GM18868 (cell line): ENCODE results near the gene TARBP1.
"Not testable (repeated sequence)": the region's sequence is repeated elsewhere in the genome, so short reads cannot be mapped to it uniquely, and the experiment has no call there.

ENCODE experiments used
- ATAC-seq: cut with Tn5 transposase; IDR thresholded peaks from one replicate; pipeline ENCODE4 v1.9.1; 2021; ENCODE audit warnings: mild to moderate bottlenecking, moderate library complexity; ENCODE audit not compliant: unreplicated experiment

Gene TARBP1

GRCh38 chr1:234361102-234361603 lies 117.8 kb downstream of the TARBP1 start:
- ATAC-seq, result no peak

GRCh38 chr1:234357831-234358230 lies 121.1 kb downstream of the TARBP1 start:
- no peak for ATAC-seq

- not testable (repeated sequence) for ATAC-seq
Observed at GRCh38 chr1:234356615-234357269, 122.2 kb downstream of the TARBP1 start.

GRCh38 chr1:234355782-234356510 lies 123.0 kb downstream of the TARBP1 start:
- peak; percentile 60 for ATAC-seq

GRCh38 chr1:234348964-234349363 lies 130.0 kb downstream of the TARBP1 start:
- ATAC-seq, result no peak

GRCh38 chr1:234345237-234345636 lies 133.7 kb downstream of the TARBP1 start:
- no peak for ATAC-seq

GRCh38 chr1:234342774-234343173 lies 136.2 kb downstream of the TARBP1 start:
- no peak for ATAC-seq
